Upper lobe of left lung (tissue), 4 donors: ENCODE measurements around the gene IGFL1.

Experiments used
- CTCF ChIP-seq, 6 experiments: fragments of 450-650 bp in 4 of 6; fragments of 200-600 bp in 2 of 6; sonication (generic) in 2 of 6; IDR thresholded peaks; one replicate each; pipeline ENCODE4 v1.5.1; 2016 to 2019; ENCODE audit warnings: antibody characterized with exemption in 6 of 6
- EP300 ChIP-seq, 4 donors: sonication (generic); formaldehyde crosslinking; IDR thresholded peaks; one replicate each; pipeline ENCODE4 v1.5.1; 2017; ENCODE audit warnings: antibody characterized with exemption in 4 of 4, control low read depth in 2 of 4
- POLR2A ChIP-seq, 4 donors: fragments of 450-650 bp; IDR thresholded peaks; one replicate each; pipeline ENCODE4 v1.5.1; 2016 to 2017; ENCODE audit warnings: antibody characterized with exemption in 4 of 4, mild to moderate bottlenecking in 2 of 4
- POLR2AphosphoS5 ChIP-seq, 2 donors: sonication (generic); formaldehyde crosslinking; IDR thresholded peaks; one replicate each; pipeline ENCODE4 v1.5.1; 2017; ENCODE audit warnings: antibody characterized with exemption in 2 of 2

GRCh38 chr19:46182476-46182875 lies 47.1 kb upstream of the IGFL1 start:
- TF ChIP-seq EP300 (IDR thresholded peaks at IDR 0.05) (no peak), CTCF (IDR thresholded peaks at IDR 0.05) (no peak), POLR2A (IDR thresholded peaks at IDR 0.05) (no peak), POLR2AphosphoS5 (IDR thresholded peaks at IDR 0.05) (no peak)
